ENCODE data around the gene MEIKIN. TPM values are rescaled to one million over a fixed set of nuclear protein-coding genes. Genes with fewer than 3 reads are reported as not detected.
"Not testable (repeated sequence)": the region's sequence is repeated elsewhere in the genome, so short reads cannot be mapped to it uniquely, and the experiment has no call there.

The MEIKIN gene
- total RNA-seq, 1 experiment from 2014 or later, result not detected

DNA sequence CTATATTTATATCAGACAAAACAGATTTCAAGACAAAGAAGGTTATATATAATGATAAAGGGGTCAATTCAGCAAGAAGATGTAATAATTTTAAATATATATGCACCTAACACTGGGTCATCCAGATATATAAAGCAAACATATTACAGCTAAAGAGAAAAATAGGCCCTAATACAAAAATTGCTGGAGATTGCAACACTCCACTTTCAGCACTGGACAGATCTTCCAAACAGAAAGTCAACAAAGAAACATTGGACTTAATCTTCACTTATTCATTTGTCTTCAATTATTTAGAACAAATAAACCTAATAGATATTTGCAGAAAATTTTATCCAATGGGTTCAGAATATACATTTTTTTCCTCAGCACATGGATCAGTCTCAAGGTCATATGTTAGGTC is 45.8 kb downstream of the MEIKIN start:
- no peak overlapping the region for H3K27ac ChIP-seq
- H3K4me3 ChIP-seq, result no peak overlapping the region
- H3K4me1 ChIP-seq, result no peaks in the 10 kb centered on the region
- no peak for DNase-seq
- no peaks in the 10 kb centered on the region for H3K27me3 ChIP-seq
- peaks cover 3% of the 10 kb centered on the region; the same call in 1 of the 2 replicates for H3K9me3 ChIP-seq (replicated peaks)
- H3K36me3 ChIP-seq, result no peaks in the 10 kb centered on the region

DNA sequence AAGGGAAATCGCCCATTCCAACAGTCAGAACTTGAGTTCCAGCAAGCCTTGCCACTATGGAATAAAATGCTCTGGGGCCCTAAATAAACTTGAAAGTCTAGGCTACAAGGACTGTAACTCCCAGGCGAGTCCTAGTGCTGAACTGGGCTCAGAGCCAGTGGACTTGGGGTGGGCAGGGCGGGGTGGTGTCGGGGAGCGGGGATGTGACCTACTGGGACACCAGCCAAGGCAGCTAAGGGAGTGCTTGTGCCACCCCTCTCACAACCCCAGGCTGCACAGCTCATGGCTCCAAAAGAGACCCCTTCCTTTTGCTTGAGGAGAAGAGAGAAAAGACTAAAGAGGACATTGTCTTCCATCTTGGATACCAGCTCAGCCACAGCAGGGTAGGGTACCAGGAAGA is 61.5 kb downstream of the MEIKIN start:
- H3K27me3 ChIP-seq, result no peaks in the 10 kb centered on the region
- H3K9me3 ChIP-seq (replicated peaks), result no peaks in the 10 kb centered on the region
- no peak overlapping the region for H3K4me3 ChIP-seq
- no peak overlapping the region for H3K27ac ChIP-seq
- DNase-seq, result no peak
- H3K36me3 ChIP-seq, result no peaks in the 10 kb centered on the region
- no peaks in the 10 kb centered on the region for H3K4me1 ChIP-seq

DNA sequence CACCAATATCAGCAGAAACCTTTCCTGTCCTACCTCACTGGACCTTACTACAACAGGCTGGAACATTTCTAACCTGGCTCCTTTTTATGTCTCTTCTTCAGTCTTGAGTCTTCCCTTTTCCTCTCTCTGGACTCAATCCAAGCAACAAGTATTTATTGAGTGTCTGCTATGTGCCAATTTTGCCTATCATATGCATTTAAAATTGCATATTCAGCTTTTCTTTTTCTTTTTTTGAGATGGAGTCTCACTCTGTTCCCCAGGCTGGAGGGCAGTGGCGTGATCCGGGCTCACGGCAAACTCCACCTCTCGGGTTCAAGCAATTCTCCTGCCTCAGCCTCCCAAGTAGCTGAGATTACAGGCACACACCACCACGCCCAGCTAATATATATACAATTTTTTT is 65.8 kb downstream of the MEIKIN start:
- Histone ChIP-seq H3K4me1 (no peaks in the 10 kb centered on the region), H3K27me3 (no peaks in the 10 kb centered on the region), H3K4me3 (no peak overlapping the region), H3K27ac (no peak overlapping the region), H3K36me3 (no peaks in the 10 kb centered on the region), H3K9me3 (replicated peaks) (no peaks in the 10 kb centered on the region)
- DNase-seq, result no peak

DNA sequence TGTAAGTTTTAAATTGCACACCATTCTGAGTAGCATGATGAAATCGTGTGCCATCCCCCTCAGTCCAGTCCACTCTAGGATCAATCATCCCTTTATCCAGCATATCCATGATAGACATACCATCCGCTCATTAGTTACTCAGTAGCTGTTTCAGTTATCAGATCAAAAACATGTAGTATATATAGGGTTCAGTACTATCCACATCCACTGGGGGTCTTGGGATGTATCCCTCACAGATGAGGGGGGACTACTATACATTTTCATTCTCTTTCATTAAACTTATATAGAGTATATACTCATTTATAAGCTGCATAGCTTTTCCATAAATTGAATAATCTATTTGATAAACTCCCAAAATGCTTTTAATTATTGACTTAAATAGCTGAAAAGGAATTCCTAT is 67.6 kb downstream of the MEIKIN start:
- Histone ChIP-seq H3K9me3 (replicated peaks) (no peaks in the 10 kb centered on the region), H3K27me3 (no peaks in the 10 kb centered on the region), H3K36me3 (no peaks in the 10 kb centered on the region), H3K27ac (no peak overlapping the region), H3K4me3 (no peak overlapping the region), H3K4me1 (no peaks in the 10 kb centered on the region)
- DNase-seq, result no peak

DNA sequence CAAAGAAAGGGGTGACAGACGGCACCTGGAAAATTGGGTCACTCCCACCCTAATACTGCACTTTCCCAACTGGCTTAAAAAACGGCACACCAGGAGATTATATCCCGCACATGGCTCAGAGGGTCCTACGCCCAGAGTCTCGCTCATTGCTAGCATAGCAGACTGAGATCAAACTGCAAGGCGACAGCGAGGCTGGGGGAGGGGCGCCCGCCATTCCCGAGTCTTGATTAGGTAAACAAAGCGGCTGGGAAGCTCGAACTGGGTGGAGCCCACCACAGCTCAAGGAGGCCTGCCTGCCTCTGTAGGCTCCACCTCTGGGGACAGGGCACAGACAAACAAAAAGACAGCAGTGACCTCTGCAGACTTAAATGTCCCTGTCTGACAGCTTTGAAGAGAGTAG is 74.2 kb downstream of the MEIKIN start:
- not testable (repeated sequence) for H3K4me1 ChIP-seq; H3K27me3 ChIP-seq; H3K27ac ChIP-seq; H3K4me3 ChIP-seq; H3K36me3 ChIP-seq; DNase-seq; H3K9me3 ChIP-seq (replicated peaks)

DNA sequence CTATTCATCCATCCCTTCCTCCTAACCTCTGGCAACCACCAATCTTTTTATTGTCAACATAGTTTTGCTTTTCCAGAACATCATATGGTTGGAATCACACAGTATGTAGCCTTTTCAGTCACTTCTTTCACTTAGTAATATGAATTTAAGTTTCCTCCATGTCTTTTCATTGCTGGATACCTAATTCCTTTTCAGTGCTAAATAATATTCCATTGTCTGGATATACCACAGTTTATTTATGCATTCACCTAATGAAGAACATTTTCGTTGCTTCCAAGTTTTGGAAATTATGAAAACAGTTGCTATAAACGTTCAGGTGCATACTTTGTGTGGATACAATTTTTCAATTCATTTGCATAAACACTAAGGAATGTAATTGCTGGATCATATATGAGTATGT is 77.9 kb downstream of the MEIKIN start:
- no peak for DNase-seq
- H3K4me1 ChIP-seq, result no peaks in the 10 kb centered on the region
- H3K4me3 ChIP-seq, result no peak overlapping the region

DNA sequence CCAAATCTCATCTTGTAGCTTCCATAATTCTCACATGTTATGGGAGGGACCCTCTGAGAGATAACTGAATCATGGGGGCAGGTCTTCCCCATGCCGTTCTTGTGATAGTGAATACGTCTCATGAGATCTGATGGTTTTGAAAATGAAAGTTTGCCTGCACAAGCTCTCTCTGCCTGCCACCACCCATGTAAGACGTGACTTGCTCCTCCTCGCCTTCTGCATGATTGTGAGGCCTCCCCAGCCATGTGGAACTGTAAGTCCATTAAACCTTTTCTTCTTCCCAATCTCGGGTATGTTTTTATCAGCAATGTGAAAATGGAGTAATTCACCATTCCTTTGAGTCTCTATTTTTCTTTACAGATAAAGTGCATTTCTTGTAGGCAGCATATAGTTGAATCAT is 81.8 kb downstream of the MEIKIN start:
- Histone ChIP-seq H3K27me3 (no peaks in the 10 kb centered on the region), H3K4me1 (no peaks in the 10 kb centered on the region), H3K9me3 (replicated peaks) (no peaks in the 10 kb centered on the region), H3K4me3 (no peak overlapping the region), H3K36me3 (no peaks in the 10 kb centered on the region), H3K27ac (no peak overlapping the region)
- DNase-seq, result no peak

More for the DNA sequence above, 77.9 kb downstream of the MEIKIN start:
- H3K27ac ChIP-seq, result no peak overlapping the region
- H3K36me3 ChIP-seq, result no peaks in the 10 kb centered on the region
- H3K9me3 ChIP-seq (replicated peaks), result no peaks in the 10 kb centered on the region
- H3K27me3 ChIP-seq, result no peaks in the 10 kb centered on the region

DNA sequence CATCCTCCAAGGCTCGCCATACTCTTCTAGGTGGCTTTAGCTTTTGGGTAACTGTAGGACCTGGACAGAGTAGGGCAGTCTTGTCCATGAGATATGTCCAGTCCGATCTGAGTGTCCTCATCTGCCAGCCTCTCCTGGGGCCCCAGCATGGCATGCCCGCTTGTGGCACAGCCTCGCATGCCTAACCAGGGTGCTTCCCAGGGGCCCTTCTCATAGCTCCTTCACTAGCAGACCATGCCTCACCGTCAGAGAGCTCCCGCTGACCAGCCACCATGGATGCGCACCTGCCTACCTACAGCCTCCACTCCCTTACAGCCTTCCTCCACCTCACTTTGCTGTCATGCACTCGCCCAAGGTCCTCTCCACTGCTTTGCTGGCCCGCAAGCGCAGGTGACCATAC is 88.1 kb downstream of the MEIKIN start:
- Histone ChIP-seq H3K4me1 (no peaks in the 10 kb centered on the region), H3K27me3 (no peaks in the 10 kb centered on the region), H3K4me3 (no peak overlapping the region), H3K36me3 (no peaks in the 10 kb centered on the region), H3K9me3 (replicated peaks) (no peaks in the 10 kb centered on the region), H3K27ac (no peak overlapping the region)
- DNase-seq, result no peak

DNA sequence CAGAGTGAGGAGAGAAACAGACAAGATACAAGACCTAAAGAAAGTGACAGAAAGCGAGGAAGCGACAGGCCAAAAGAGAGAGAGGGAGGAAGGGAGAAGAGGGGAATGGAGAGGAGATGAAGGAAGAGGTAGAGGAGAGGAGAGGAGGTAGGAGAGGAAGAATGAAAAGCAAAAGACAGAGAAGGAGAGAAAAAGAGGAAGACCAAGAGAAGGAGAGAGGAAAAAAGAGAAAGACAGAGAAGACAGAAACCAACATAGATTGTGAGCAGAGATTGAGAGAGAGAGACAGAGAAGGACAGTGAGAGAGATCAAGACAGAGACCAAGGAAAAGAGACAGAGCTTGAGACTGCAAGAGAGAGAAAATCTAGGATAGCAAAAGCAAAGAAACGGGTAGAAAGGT is 90.0 kb downstream of the MEIKIN start:
- H3K27me3 ChIP-seq, result no peaks in the 10 kb centered on the region; the same call in 1 of the 2 replicates
- no peaks in the 10 kb centered on the region for H3K36me3 ChIP-seq
- H3K4me3 ChIP-seq, result no peak overlapping the region
- H3K4me1 ChIP-seq, result no peaks in the 10 kb centered on the region
- no peak overlapping the region for H3K27ac ChIP-seq
- no peak for DNase-seq
- H3K9me3 ChIP-seq (replicated peaks), result no peaks in the 10 kb centered on the region

DNA sequence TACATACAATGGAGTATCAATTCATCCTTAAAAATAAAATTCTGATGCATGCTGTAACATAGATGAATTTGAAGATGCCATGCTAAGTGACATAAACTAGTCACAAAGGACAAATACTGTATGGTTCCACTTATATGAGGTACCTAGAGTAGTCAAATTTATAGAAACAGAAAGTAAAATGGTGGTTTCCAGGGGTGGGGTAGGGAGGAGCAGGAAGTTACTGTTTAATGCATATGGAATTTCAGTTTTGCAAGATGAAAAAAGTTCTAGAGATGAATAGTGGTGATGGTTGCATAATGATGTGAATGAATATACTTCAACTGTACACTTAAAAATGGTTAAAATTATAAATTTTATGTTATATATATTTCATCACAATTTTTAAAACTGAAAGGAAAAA is 91.3 kb downstream of the MEIKIN start:
- Histone ChIP-seq H3K9me3 (replicated peaks) (no peaks in the 10 kb centered on the region), H3K4me1 (no peaks in the 10 kb centered on the region), H3K27ac (no peak overlapping the region), H3K36me3 (no peaks in the 10 kb centered on the region), H3K4me3 (no peak overlapping the region), H3K27me3 (no peaks in the 10 kb centered on the region; the same call in 1 of the 2 replicates)
- no peak for DNase-seq

DNA sequence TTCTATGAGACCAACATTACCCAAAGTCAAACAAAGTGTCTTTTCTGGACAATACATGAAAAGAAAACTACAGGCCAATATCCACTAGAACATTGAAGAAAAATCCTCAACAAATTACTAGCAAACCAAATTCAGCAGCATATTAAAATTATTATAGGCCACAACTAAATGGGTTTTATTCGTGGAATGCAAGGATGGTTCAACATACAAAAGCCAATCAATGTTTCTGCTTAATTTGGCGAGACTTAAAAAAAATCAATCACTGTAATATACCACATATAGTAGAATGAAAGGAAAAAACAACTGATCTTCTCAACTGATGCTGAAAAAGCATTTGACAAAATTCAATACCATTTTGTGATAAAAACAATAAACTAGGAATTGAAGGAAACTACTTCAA is 96.8 kb downstream of the MEIKIN start:
- Histone ChIP-seq H3K9me3 (replicated peaks) (no peaks in the 10 kb centered on the region; the same call in 1 of the 2 replicates), H3K27ac (no peak overlapping the region), H3K36me3 (no peaks in the 10 kb centered on the region), H3K4me3 (no peak overlapping the region), H3K4me1 (no peaks in the 10 kb centered on the region), H3K27me3 (no peaks in the 10 kb centered on the region; the same call in 1 of the 2 replicates)
- no peak for DNase-seq

DNA sequence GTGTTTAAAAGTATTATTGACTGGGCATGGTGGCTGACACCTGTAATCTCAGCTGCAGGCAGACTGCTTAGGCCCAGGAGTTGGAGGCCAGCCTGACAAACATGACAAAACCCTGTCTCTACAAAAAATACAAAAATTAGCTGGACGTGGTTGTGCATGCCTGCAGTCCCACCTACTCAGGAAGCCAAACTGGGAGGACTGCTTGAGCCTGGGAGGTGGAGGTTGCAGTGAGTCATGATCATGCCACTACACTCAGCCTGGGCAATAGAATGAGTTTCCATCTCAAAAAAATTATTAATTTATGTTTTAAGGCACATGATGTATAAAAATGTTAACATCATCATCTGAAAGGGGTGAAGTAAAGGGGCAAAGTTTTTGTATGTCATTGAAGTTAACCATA is 98.9 kb downstream of the MEIKIN start:
- Histone ChIP-seq H3K4me3 (no peak overlapping the region), H3K36me3 (no peaks in the 10 kb centered on the region), H3K9me3 (replicated peaks) (no peaks in the 10 kb centered on the region; the same call in 1 of the 2 replicates), H3K4me1 (no peaks in the 10 kb centered on the region), H3K27ac (no peak overlapping the region), H3K27me3 (no peaks in the 10 kb centered on the region; the same call in 1 of the 2 replicates)
- no peak for DNase-seq

DNA sequence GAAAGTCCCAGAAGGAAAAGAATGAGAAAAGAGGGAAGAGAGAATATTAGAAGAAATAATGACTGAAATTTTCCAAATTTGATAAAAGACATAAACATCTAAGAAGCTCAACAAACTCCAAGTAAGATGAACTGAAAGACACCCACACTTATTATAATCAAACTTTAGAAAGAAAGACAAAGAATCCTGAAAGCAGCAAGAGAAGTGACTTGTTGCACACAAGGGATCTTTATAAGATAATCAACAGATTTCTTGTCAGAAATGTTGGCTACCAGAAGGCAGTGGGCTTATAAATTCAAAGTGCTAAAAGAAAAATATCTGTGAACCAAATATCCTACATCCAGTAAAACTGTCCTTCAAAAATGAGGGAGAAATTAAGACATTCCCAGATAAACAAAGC is 99.6 kb downstream of the MEIKIN start:
- DNase-seq, result no peak
- H3K27ac ChIP-seq, result no peak overlapping the region
- no peaks in the 10 kb centered on the region for H3K36me3 ChIP-seq
- no peaks in the 10 kb centered on the region for H3K4me1 ChIP-seq
- no peaks in the 10 kb centered on the region for H3K27me3 ChIP-seq
- no peaks in the 10 kb centered on the region; the same call in 1 of the 2 replicates for H3K9me3 ChIP-seq (replicated peaks)
- H3K4me3 ChIP-seq, result no peak overlapping the region

DNA sequence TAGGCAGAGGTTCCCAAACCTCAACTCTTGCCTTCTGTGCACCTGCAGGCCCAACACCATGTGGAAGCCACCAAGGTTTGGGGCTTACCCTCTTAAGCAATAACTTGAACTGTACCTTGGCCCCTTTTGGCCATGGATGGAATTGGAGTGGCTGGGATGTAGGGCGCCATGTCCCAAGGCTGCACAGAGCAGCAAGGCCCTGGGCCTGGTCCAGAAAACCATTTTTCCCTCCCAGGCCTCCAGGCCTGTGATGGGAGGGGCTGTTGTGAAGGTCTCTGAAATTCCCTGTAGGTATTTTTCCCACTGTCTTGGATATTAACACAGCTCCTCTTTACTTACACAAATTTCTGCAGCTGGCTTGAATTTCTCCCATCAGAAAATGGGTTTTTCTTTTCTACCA is 102.5 kb downstream of the MEIKIN start:
- H3K4me1 ChIP-seq, DNase-seq: not testable (repeated sequence)

DNA sequence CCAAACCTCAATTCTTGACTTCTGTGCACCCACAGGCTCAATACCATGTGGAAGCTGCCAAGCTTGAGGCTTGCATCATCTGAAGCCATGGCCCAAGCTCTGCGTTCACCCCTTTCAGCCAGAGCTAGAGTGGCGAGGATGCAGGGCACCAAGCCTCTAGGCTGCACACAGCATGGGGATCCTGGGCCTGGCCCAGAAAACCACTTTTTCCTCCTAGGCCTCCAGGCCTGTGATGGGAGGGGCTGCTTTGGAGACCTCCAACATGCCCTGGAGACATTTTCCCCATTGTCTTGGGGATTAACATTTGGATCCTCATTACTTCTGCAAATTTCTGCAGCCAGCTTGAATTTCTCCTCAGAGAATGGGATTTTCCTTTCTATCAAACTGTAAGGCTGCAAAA is 112.8 kb downstream of the MEIKIN start:
- DNase-seq; H3K4me1 ChIP-seq; H3K4me3 ChIP-seq; H3K36me3 ChIP-seq; H3K9me3 ChIP-seq (replicated peaks); H3K27me3 ChIP-seq; H3K27ac ChIP-seq: not testable (repeated sequence)

More for the DNA sequence above, 102.5 kb downstream of the MEIKIN start:
- not testable (repeated sequence) for H3K27me3 ChIP-seq; H3K27ac ChIP-seq; H3K4me3 ChIP-seq; H3K36me3 ChIP-seq; H3K9me3 ChIP-seq (replicated peaks)

DNA sequence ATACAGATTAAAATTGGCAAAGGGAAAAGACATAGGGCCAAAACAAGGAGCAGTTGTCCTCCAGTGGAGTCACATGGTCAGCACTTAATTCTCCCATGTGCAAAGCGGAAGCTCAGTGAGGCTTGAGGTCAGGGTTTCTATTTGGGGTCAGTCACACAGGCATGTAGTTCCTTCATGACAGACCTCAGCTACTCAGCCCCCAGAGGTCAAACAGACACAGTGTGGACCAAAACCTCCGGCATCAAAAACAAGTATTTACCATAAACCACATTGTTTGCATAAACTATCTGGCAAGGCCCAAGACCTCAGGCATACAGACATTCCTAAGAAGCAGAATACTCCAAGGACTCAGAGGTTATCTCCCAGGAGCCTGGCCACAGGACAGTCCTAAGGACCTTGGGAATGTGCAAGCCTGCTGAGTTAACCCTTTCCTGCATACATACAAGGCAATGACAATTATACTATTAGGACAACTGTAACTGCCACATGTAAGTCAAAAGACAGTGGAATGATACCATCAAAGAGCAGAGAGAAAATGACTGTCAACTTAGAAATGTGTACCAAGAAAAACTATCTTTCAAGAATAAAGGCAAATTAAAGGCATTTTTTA is 120.0 kb downstream of the MEIKIN start:
- Histone ChIP-seq H3K36me3 (no peaks in the 10 kb centered on the region), H3K4me1 (no peaks in the 10 kb centered on the region), H3K27me3 (no peaks in the 10 kb centered on the region), H3K9me3 (replicated peaks) (no peaks in the 10 kb centered on the region), H3K27ac (no peak overlapping the region), H3K4me3 (no peak overlapping the region)
- no peak for DNase-seq
